Hepatocyte (in vitro differentiated cells): Measurements from ENCODE around the gene NKIRAS1. TPM values are rescaled to one million over a fixed set of nuclear protein-coding genes. Genes with fewer than 3 reads are reported as not detected.

ENCODE experiments used
- DNase-seq: peaks from one replicate; pipeline ENCODE4 v3.0.0-alpha.2; 2016; ENCODE audit warnings: low spot score
- H2AFZ ChIP-seq: fragments of 200-600 bp; sonication (generic); 2 replicates; pipeline ENCODE4 v1.6.0; 2016; ENCODE audit warnings: antibody characterized with exemption, mild to moderate bottlenecking
- H3K27ac ChIP-seq: fragments of 200-600 bp; sonication (generic); 2 replicates; pipeline ENCODE4 v1.5.1; 2016; ENCODE audit warnings: mild to moderate bottlenecking
- H3K27me3 ChIP-seq: fragments of 200-600 bp; sonication (generic); 2 replicates; pipeline ENCODE4 v1.6.1; 2016
- H3K36me3 ChIP-seq: fragments of 200-600 bp; sonication (generic); replicated peaks from 2 replicates; pipeline ENCODE4 v1.5.1; 2016; ENCODE audit warnings: low read depth; ENCODE audit not compliant: insufficient read depth
- H3K4me1 ChIP-seq: fragments of 200-600 bp; sonication (generic); 2 replicates; pipeline ENCODE4 v1.5.1; 2016; ENCODE audit warnings: mild to moderate bottlenecking, moderate library complexity; ENCODE audit not compliant: insufficient read depth
- H3K4me2 ChIP-seq: fragments of 200-600 bp; sonication (generic); 2 replicates; pipeline ENCODE4 v1.6.0; 2016
- H3K4me3 ChIP-seq: fragments of 200-600 bp; sonication (generic); 2 replicates; pipeline ENCODE4 v1.5.1; 2016; ENCODE audit warnings: mild to moderate bottlenecking
- H3K79me2 ChIP-seq: fragments of 200-600 bp; sonication (generic); 2 replicates; pipeline ENCODE4 v1.6.0; 2017; ENCODE audit warnings: mild to moderate bottlenecking
- H3K9me2 ChIP-seq: fragments of 200-600 bp; sonication (generic); replicated peaks from 2 replicates; pipeline ENCODE4 v1.6.0; 2017; ENCODE audit warnings: mild to moderate bottlenecking; ENCODE audit not compliant: insufficient read depth
- H3K9me3 ChIP-seq: fragments of 200-600 bp; sonication (generic); 2 replicates; pipeline ENCODE4 v1.5.1; 2016; ENCODE audit warnings: low read depth, mild to moderate bottlenecking
- H4K20me1 ChIP-seq: fragments of 200-600 bp; sonication (generic); 2 replicates; pipeline ENCODE4 v1.6.0; 2016; ENCODE audit warnings: mild to moderate bottlenecking; ENCODE audit not compliant: insufficient read depth, poor library complexity, severe bottlenecking
- EZH2 ChIP-seq: fragments of 200-600 bp; sonication (generic); IDR thresholded peaks from 2 replicates; pipeline ENCODE4 v1.6.1; 2016; ENCODE audit warnings: antibody characterized with exemption, mild to moderate bottlenecking, borderline replicate concordance
- EZH2phosphoT487 ChIP-seq: fragments of 200-600 bp; sonication (generic); IDR thresholded peaks from one replicate; pipeline ENCODE4 v1.6.1; 2018; ENCODE audit warnings: antibody characterized with exemption, mild to moderate bottlenecking, low read depth, moderate library complexity; ENCODE audit not compliant: unreplicated experiment, severe bottlenecking
- WGBS: methylation state at CpG from one replicate; pipeline ENCODE4 v1.1.6; 2016; ENCODE audit warnings: low lambda C conversion rate; ENCODE audit errors: missing lambda C conversion rate; 5-methylcytosine and 5-hydroxymethylcytosine counted together
- polyA plus RNA-seq: library from polyadenylated mRNA; unstranded; fragments of >200 nt; fragmentation: Nextera tagmentation; extraction: Ambion mirVana; gene quantifications from 2 replicates; pipeline ENCODE4 v1.2.1, GENCODE V29; 2016
- total RNA-seq: library from RNA; depleted of rRNA; stranded (reverse); fragments of >200 nt; gene quantifications from 2 replicates; pipeline ENCODE4 v1.2.3, GENCODE V29; 2014
- TF ChIP-seq, protein P1 (sequence below): fragments of 200-600 bp; sonication (generic); IDR thresholded peaks from 2 replicates; pipeline ENCODE4 v1.5.1; 2016; ENCODE audit warnings: antibody characterized with exemption, mild to moderate bottlenecking; ENCODE audit not compliant: poor library complexity

NKIRAS1 gene
- total and polyA plus RNA-seq, 2 experiments from 2014 or later = 16.9 to 19.8 TPM

GRCh38 chr3:23944007-23944783, 27.4 kb upstream of the NKIRAS1 start:
- H3K36me3 ChIP-seq = no peaks in the 10 kb centered on the region
- peak overlapping the region; percentile 62 for H3K4me3 ChIP-seq
- no peaks in the 10 kb centered on the region for H3K27me3 ChIP-seq
- DNase-seq = no peak
- H3K9me2 ChIP-seq = no peaks in the 10 kb centered on the region
- no peaks in the 10 kb centered on the region for H3K9me3 ChIP-seq
- H3K4me1 ChIP-seq = peaks cover 22% of the 10 kb centered on the region
- H3K4me2 ChIP-seq = peak overlapping the region; percentile 89
- peaks cover 18% of the 10 kb centered on the region for H3K79me2 ChIP-seq
- TF ChIP-seq, protein P1, sequence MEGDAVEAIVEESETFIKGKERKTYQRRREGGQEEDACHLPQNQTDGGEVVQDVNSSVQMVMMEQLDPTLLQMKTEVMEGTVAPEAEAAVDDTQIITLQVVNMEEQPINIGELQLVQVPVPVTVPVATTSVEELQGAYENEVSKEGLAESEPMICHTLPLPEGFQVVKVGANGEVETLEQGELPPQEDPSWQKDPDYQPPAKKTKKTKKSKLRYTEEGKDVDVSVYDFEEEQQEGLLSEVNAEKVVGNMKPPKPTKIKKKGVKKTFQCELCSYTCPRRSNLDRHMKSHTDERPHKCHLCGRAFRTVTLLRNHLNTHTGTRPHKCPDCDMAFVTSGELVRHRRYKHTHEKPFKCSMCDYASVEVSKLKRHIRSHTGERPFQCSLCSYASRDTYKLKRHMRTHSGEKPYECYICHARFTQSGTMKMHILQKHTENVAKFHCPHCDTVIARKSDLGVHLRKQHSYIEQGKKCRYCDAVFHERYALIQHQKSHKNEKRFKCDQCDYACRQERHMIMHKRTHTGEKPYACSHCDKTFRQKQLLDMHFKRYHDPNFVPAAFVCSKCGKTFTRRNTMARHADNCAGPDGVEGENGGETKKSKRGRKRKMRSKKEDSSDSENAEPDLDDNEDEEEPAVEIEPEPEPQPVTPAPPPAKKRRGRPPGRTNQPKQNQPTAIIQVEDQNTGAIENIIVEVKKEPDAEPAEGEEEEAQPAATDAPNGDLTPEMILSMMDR = no peak
- TF ChIP-seq EZH2phosphoT487 (no peak), EZH2 (no peak)
- H3K27ac ChIP-seq = peak overlapping the region; percentile 93
- WGBS = 2% methylated on average over 13 of the region's 13 CpGs
- H2AFZ ChIP-seq = peak overlapping the region; percentile 92
- no peaks in the 10 kb centered on the region for H4K20me1 ChIP-seq

- Histone ChIP-seq H3K4me1 (peaks cover 14% of the 10 kb centered on the region), H3K27ac (no peak overlapping the region), H3K4me2 (no peak overlapping the region), H4K20me1 (no peaks in the 10 kb centered on the region), H2AFZ (no peak overlapping the region), H3K4me3 (no peak overlapping the region), H3K9me3 (no peaks in the 10 kb centered on the region), H3K27me3 (no peaks in the 10 kb centered on the region), H3K36me3 (no peaks in the 10 kb centered on the region), H3K9me2 (no peaks in the 10 kb centered on the region), H3K79me2 (peaks cover 2% of the 10 kb centered on the region)
- DNase-seq = no peak
- TF ChIP-seq EZH2phosphoT487 = no peak
- TF ChIP-seq, protein P1 = no peak
- no peak for TF ChIP-seq EZH2
- 94% methylated on average over 11 of the region's 11 CpGs for WGBS
These were observed 25.8 kb upstream of the NKIRAS1 start for GRCh38 chr3:23942546-23942945.

DNA sequence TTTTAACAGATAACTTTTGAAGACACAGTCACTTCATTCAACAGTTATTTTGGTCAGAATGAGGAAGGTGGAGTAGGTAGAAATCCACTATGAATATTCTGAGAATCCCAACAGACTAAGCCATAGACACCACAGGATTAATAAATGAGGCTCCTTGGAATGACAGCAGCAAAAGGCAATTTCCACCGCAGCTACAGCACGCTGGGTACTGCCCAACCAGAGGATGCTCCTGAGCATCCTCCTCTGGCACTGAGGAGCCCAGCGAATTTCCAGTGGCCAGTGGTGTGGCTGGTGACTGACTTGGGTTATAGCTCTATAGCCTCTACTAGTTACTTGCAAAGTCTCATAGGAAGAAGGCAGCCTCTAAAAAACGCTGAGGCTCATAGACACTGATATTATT, 24.6 kb upstream of the NKIRAS1 start:
- Histone ChIP-seq H3K27ac (no peak overlapping the region), H3K9me3 (no peaks in the 10 kb centered on the region), H2AFZ (no peak overlapping the region), H3K79me2 (no peaks in the 10 kb centered on the region), H3K4me1 (peaks cover 6% of the 10 kb centered on the region), H3K27me3 (no peaks in the 10 kb centered on the region), H4K20me1 (no peaks in the 10 kb centered on the region), H3K9me2 (no peaks in the 10 kb centered on the region), H3K4me2 (no peak overlapping the region), H3K36me3 (no peaks in the 10 kb centered on the region), H3K4me3 (no peak overlapping the region)
- WGBS = 91% methylated on average over 4 of the region's 4 CpGs
- no peak for DNase-seq
- no peak for TF ChIP-seq EZH2phosphoT487
- no peak for TF ChIP-seq EZH2
- TF ChIP-seq, protein P1 = no peak
